Neuronal stem cell (in vitro differentiated cells): Measurements from ENCODE around the gene CBARP.
A peak's percentile ranks its signal among the peaks of the same experiment; 100 is the strongest.

ENCODE experiments used
- DNase-seq: peaks from one replicate; pipeline ENCODE4 v3.0.0-alpha.2; 2013; ENCODE audit warnings: low spot score
- H2AFZ ChIP-seq: one replicate; pipeline ENCODE4 v1.6.1; 2013; ENCODE audit warnings: mild to moderate bottlenecking, low read length, inconsistent platforms
- H2AK5ac ChIP-seq: 2 replicates; pipeline ENCODE4 v1.6.1; 2013; ENCODE audit warnings: low read depth, mild to moderate bottlenecking, inconsistent platforms, low read length, moderate library complexity, mixed read lengths
- H2BK120ac ChIP-seq: 2 replicates; pipeline ENCODE4 v1.6.1; 2013; ENCODE audit warnings: low read depth, mild to moderate bottlenecking, inconsistent platforms, low read length, moderate library complexity, mixed read lengths
- H2BK12ac ChIP-seq: one replicate; pipeline ENCODE4 v1.6.1; 2013; ENCODE audit warnings: low read length, inconsistent platforms
- H2BK15ac ChIP-seq: 2 replicates; pipeline ENCODE4 v1.6.1; 2013; ENCODE audit warnings: mild to moderate bottlenecking, low read length, inconsistent platforms, mixed read lengths
- H2BK5ac ChIP-seq: one replicate; pipeline ENCODE4 v1.6.1; 2013; ENCODE audit warnings: inconsistent platforms, mild to moderate bottlenecking, low read length, moderate library complexity
- H3K14ac ChIP-seq: one replicate; pipeline ENCODE4 v1.6.1; 2013; ENCODE audit warnings: low read length, inconsistent platforms
- H3K18ac ChIP-seq: 2 replicates; pipeline ENCODE4 v1.6.1; 2013; ENCODE audit warnings: low read length, inconsistent platforms
- H3K23ac ChIP-seq: 2 replicates; pipeline ENCODE4 v1.6.1; 2013; ENCODE audit warnings: low read depth, mild to moderate bottlenecking, mixed read lengths, low read length, inconsistent platforms; ENCODE audit not compliant: poor library complexity
- H3K27ac ChIP-seq: replicated peaks from 3 replicates; pipeline ENCODE4 v1.5.1; 2013; ENCODE audit warnings: low read length, inconsistent platforms
- H3K27me3 ChIP-seq, 3 experiments: 2 replicates each; pipeline ENCODE4 v1.6.1; 2013; ENCODE audit warnings: low read length in 3 of 3, mild to moderate bottlenecking in 2 of 3, inconsistent platforms in 1 of 3, low read depth in 1 of 3, mixed read lengths in 1 of 3, moderate library complexity in 1 of 3; ENCODE audit not compliant: control insufficient read depth in 3 of 3, insufficient read depth in 3 of 3
- H3K36me3 ChIP-seq, 2 donors: replicated peaks in 1 of 2; 2 replicates each; pipeline ENCODE4 v1.6.1; 2013; ENCODE audit warnings: low read length in 2 of 2; ENCODE audit not compliant: control insufficient read depth in 2 of 2, insufficient read depth in 2 of 2
- H3K4ac ChIP-seq: 2 replicates; pipeline ENCODE4 v1.6.1; 2013; ENCODE audit warnings: inconsistent platforms, mild to moderate bottlenecking, low read length, moderate library complexity
- H3K4me1 ChIP-seq, 2 donors: 1 replicate in 1 of 2; 2 replicates in 1 of 2; pipeline ENCODE4 v1.6.1; 2013; ENCODE audit warnings: low read length in 2 of 2, low read depth in 1 of 2; ENCODE audit not compliant: control insufficient read depth in 2 of 2, insufficient read depth in 1 of 2
- H3K4me2 ChIP-seq: one replicate; pipeline ENCODE4 v1.6.1; 2013; ENCODE audit warnings: mild to moderate bottlenecking, low read length, inconsistent platforms; ENCODE audit not compliant: insufficient read depth, poor library complexity, severe bottlenecking
- H3K4me3 ChIP-seq, 2 donors: 2 replicates each; pipeline ENCODE4 v1.5.1; 2013; ENCODE audit warnings: low read length in 2 of 2, mild to moderate bottlenecking in 2 of 2, inconsistent platforms in 1 of 2, moderate library complexity in 1 of 2
- H3K79me1 ChIP-seq: one replicate; pipeline ENCODE4 v1.6.1; 2013; ENCODE audit warnings: low read depth, mild to moderate bottlenecking, inconsistent platforms, low read length, moderate library complexity
- H3K9ac ChIP-seq: one replicate; pipeline ENCODE4 v1.6.1; 2013; ENCODE audit warnings: mild to moderate bottlenecking, low read depth, low read length, inconsistent platforms; ENCODE audit not compliant: poor library complexity
- H3K9me3 ChIP-seq, 2 donors: replicated peaks in 1 of 2; 2 replicates each; pipeline versions ENCODE3 to v1.6.1; 2013; ENCODE audit warnings: low read length in 2 of 2, mild to moderate bottlenecking in 2 of 2, inconsistent platforms in 1 of 2, low read depth in 1 of 2, mixed read lengths in 1 of 2, moderate library complexity in 1 of 2; ENCODE audit not compliant: control insufficient read depth in 2 of 2, insufficient read depth in 1 of 2
- H4K8ac ChIP-seq: one replicate; pipeline ENCODE4 v1.6.1; 2013; ENCODE audit warnings: low read depth, mild to moderate bottlenecking, inconsistent platforms, low read length, moderate library complexity
- H4K91ac ChIP-seq: one replicate; pipeline ENCODE4 v1.6.1; 2013; ENCODE audit warnings: low read length, low read depth, mild to moderate bottlenecking, inconsistent platforms; ENCODE audit not compliant: poor library complexity
- WGBS, 2 donors: extraction: QIAGEN DNeasy Blood & Tissue Kit; methylation state at CpG; one replicate each; pipeline ENCODE4 v1.1.7; 2013; ENCODE audit warnings: missing lambda C conversion rate in 2 of 2, mixed read lengths in 1 of 2; ENCODE audit not compliant: insufficient read length in 2 of 2, insufficient replicate concordance in 1 of 2; ENCODE audit errors: extremely low coverage in 2 of 2; 5-methylcytosine and 5-hydroxymethylcytosine counted together

The CBARP gene

DNA sequence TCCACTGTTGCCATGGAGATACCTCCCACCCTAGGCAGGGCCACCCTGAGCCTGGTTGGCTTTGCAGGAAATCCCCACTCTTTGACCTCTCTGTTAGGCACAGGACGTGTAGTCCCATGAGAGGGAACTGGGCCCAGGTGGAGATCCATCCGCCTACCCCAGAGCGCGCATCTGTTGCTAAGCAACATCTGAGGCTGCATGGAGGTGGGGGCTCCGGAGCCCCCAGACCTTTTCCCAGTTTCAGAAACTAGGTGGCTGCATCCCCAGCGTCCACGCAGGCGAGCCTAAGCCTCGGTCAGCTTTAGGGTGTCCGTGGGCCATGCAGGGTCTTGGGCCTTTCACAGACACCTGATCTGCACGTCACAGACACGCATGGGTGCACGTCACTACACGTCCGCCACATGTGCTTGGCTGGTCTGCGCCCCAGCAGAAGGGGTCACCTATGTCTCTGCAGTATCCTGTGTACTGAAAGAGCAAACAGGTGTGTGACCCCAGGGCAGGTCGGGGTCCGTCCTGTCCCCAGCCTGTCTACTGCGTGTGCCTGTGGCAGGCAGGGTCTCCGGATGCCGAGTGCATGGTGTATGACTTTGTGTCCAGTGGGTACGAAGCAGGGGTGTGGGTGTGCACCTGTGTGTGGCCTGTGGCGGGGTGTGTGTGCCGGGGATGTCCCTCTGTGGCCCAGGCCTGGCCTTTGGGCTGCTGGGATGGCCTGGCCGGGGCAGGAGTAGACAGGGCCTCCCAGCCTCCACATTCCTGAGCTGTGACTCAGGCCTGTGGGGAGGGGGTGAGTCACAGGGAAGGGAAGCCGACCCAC lies 27.2 kb upstream of the CBARP start:
- peak overlapping the region; percentile 98 for H3K4ac ChIP-seq
- H3K18ac ChIP-seq = peak overlapping the region; percentile 91
- peak overlapping the region; percentile 33 for H2BK120ac ChIP-seq
- peak overlapping the region; percentile 40 for H3K14ac ChIP-seq
- H3K36me3 ChIP-seq = peaks cover 1 to 4% of the 10 kb centered on the region in 2 donors
- H2BK5ac ChIP-seq = peak overlapping the region; percentile 84
- H2AFZ ChIP-seq = no peak overlapping the region
- no peak for DNase-seq
- H2BK12ac ChIP-seq = peak overlapping the region; percentile 99
- H3K27ac ChIP-seq = peak overlapping the region; percentile 90
- H3K9ac ChIP-seq = peak overlapping the region; percentile 96
- H3K27me3 ChIP-seq = peaks cover 0 to 2% (median 0%) of the 10 kb centered on the region in 3 experiments
- peaks cover 27% of the 10 kb centered on the region for H3K79me1 ChIP-seq
- no peaks in the 10 kb centered on the region for H3K9me3 ChIP-seq
- H2AK5ac ChIP-seq = peak overlapping the region; percentile 94
- H3K4me1 ChIP-seq = peaks cover 61 to 69% of the 10 kb centered on the region in 2 donors
- H3K4me3 ChIP-seq = no peak overlapping the region
- H2BK15ac ChIP-seq = peak overlapping the region; percentile 51
- no peak overlapping the region for H4K8ac ChIP-seq
- no CpG with 5 or more reads among the region's 26 CpGs for WGBS, 2 donors
- peak overlapping the region; percentile 41 for H4K91ac ChIP-seq
- H3K4me2 ChIP-seq = peak overlapping the region; percentile 90
- H3K23ac ChIP-seq = peak overlapping the region; percentile 80

DNA sequence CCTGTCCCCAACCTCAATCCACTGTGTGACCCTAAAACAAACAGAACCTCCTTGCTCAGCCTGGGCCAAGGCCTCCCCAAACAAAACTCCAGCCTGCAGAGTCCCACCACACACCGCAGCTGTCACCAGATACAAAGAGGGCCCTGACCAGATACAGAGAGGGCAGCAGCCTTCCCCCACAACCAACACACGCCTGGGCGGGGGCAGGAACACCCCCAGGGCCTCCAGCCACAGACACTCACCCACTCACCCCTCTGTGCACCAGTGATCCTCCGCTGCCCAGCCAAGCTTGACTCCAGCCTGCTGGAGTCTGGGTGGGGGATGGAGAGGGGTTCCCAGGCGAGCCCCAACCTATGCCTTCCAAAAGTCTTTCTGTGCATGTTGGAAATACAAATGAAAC lies 25.4 kb upstream of the CBARP start:
- no peak for DNase-seq
- Histone ChIP-seq H4K91ac (peak overlapping the region; percentile 30), H2BK15ac (peak overlapping the region; percentile 100), H3K4ac (no peak overlapping the region), H3K4me2 (peak overlapping the region; percentile 33), H3K79me1 (peaks cover 23% of the 10 kb centered on the region), H3K4me3 (no peak overlapping the region), H3K18ac (peak overlapping the region; percentile 95), H3K23ac (peak overlapping the region; percentile 31), H2BK5ac (peak overlapping the region; percentile 97), H3K36me3 (peaks cover 1 to 13% of the 10 kb centered on the region in 2 donors), H2BK120ac (peak overlapping the region; percentile 93), H2AK5ac (peak overlapping the region; percentile 100), H3K4me1 (peaks cover 62 to 74% of the 10 kb centered on the region in 2 donors), H3K9ac (no peak overlapping the region), H3K27ac (peak overlapping the region; percentile 76), H2AFZ (no peak overlapping the region), H3K14ac (peak overlapping the region; percentile 2), H3K27me3 (peaks cover 0 to 2% (median 0%) of the 10 kb centered on the region in 3 experiments), H3K9me3 (no peaks in the 10 kb centered on the region), H2BK12ac (peak overlapping the region; percentile 100), H4K8ac (no peak overlapping the region)
- no CpG with 5 or more reads among the region's 5 CpGs for WGBS, 2 donors

GRCh38 chr19:1262623-1263123 lies 24.9 kb upstream of the CBARP start:
- no peak for DNase-seq
- Histone ChIP-seq H2BK120ac (peak overlapping the region; percentile 28), H3K79me1 (peaks cover 23% of the 10 kb centered on the region), H2BK5ac (peak overlapping the region; percentile 97), H2BK12ac (peak overlapping the region; percentile 100), H2AFZ (no peak overlapping the region), H2BK15ac (peak overlapping the region; percentile 100), H3K4me1 (peaks cover 57 to 69% of the 10 kb centered on the region in 2 donors), H3K18ac (peak overlapping the region; percentile 99), H3K4ac (peak overlapping the region; percentile 66), H3K9ac (peak overlapping the region; percentile 81), H4K8ac (peak overlapping the region; percentile 17), H4K91ac (peak overlapping the region; percentile 92), H3K9me3 (no peaks in the 10 kb centered on the region), H3K4me3 (no peak overlapping the region), H3K4me2 (peak overlapping the region; percentile 79), H3K27ac (peak overlapping the region; percentile 76), H3K14ac (peak overlapping the region; percentile 47), H3K23ac (peak overlapping the region; percentile 91), H3K36me3 (peaks cover 3 to 18% of the 10 kb centered on the region in 2 donors), H3K27me3 (peaks cover 0 to 2% (median 0%) of the 10 kb centered on the region in 3 experiments), H2AK5ac (peak overlapping the region; percentile 100)
- no CpG with 5 or more reads among the region's 21 CpGs for WGBS, 2 donors
